Measurements from ENCODE around the gene ARSG. TPM values are rescaled to one million over a fixed set of nuclear protein-coding genes. Genes with fewer than 3 reads are reported as not detected.

Gene ARSG
- total RNA-seq, 1 donor from 2014 or later: 7.4 TPM

DNA sequence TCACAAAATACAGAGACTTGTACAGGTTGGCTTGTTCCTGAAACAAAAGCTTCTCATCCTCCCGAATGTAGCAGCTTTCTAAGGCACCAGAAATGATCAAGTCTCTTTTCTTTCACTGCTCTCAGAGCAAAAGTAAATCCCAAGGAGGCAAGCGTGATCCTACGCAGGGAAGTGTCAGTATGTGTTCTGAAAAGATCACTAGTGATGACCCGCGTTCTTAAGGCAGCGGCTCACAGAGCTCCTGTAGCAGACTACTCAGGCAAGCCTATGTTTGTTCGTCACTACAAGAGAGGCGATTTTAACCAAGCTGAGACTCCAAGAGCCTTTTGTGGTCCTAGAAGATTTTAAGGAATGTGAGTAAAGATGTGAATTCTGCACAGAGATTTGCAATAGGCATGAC, 131.5 kb downstream of the ARSG start:
- no peak for DNase-seq (ENCODE audit: low spot score)
- H3K27ac Mint-ChIP-seq (ENCODE audit: unreplicated experiment): no peak overlapping the region
- H3K4me3 Mint-ChIP-seq (ENCODE audit: unreplicated experiment): no peak overlapping the region
- peaks cover 25% of the 10 kb centered on the region for H3K9me3 Mint-ChIP-seq (ENCODE audit: low read depth)
- H3K27me3 Mint-ChIP-seq (ENCODE audit: low read depth): no peaks in the 10 kb centered on the region
- TF ChIP-seq, protein P1, sequence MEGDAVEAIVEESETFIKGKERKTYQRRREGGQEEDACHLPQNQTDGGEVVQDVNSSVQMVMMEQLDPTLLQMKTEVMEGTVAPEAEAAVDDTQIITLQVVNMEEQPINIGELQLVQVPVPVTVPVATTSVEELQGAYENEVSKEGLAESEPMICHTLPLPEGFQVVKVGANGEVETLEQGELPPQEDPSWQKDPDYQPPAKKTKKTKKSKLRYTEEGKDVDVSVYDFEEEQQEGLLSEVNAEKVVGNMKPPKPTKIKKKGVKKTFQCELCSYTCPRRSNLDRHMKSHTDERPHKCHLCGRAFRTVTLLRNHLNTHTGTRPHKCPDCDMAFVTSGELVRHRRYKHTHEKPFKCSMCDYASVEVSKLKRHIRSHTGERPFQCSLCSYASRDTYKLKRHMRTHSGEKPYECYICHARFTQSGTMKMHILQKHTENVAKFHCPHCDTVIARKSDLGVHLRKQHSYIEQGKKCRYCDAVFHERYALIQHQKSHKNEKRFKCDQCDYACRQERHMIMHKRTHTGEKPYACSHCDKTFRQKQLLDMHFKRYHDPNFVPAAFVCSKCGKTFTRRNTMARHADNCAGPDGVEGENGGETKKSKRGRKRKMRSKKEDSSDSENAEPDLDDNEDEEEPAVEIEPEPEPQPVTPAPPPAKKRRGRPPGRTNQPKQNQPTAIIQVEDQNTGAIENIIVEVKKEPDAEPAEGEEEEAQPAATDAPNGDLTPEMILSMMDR (IDR thresholded peaks at IDR 0.05): no peak
- H3K4me1 Mint-ChIP-seq (ENCODE audit: low read depth): no peaks in the 10 kb centered on the region
- H3K36me3 Mint-ChIP-seq (ENCODE audit: low read depth): peaks cover 49% of the 10 kb centered on the region

- H3K27me3 Mint-ChIP-seq (ENCODE audit: low read depth): no peaks in the 10 kb centered on the region
- H3K27ac Mint-ChIP-seq (ENCODE audit: unreplicated experiment): no peak overlapping the region
- peaks cover 51% of the 10 kb centered on the region for H3K36me3 Mint-ChIP-seq (ENCODE audit: low read depth)
- H3K4me3 Mint-ChIP-seq (ENCODE audit: unreplicated experiment): no peak overlapping the region
- H3K9me3 Mint-ChIP-seq (ENCODE audit: low read depth): peaks cover 21% of the 10 kb centered on the region
- no peak for DNase-seq (ENCODE audit: low spot score)
- TF ChIP-seq, protein P1 (IDR thresholded peaks at IDR 0.05): no peak
- H3K4me1 Mint-ChIP-seq (ENCODE audit: low read depth): no peaks in the 10 kb centered on the region
Measured at GRCh38 chr17:68423251-68423650, 132.0 kb downstream of the ARSG start.

DNA sequence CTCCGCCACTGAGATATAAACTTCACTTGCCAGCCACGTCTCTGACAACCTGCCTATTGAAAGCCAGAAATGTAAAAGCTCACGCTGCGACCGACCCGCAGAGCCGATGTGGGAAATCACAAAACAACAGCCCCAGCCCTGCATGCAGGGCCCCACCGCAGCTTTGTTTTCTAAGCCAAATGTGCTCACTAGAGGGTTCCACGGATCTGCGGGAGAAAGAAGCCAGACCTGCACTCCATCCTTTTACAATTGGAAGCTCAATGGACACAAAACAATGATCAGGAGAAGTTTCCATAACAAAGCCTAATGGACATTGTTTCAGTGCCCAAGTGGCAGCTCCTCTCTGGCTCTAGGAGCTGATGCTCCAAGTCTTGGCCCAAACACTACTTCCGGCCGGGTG, 132.9 kb downstream of the ARSG start:
- Mint-ChIP-seq H3K27ac (ENCODE audit: unreplicated experiment) (no peak overlapping the region), H3K4me3 (ENCODE audit: unreplicated experiment) (no peak overlapping the region), H3K27me3 (ENCODE audit: low read depth) (no peaks in the 10 kb centered on the region), H3K4me1 (ENCODE audit: low read depth) (no peaks in the 10 kb centered on the region), H3K36me3 (ENCODE audit: low read depth) (peaks cover 54% of the 10 kb centered on the region), H3K9me3 (ENCODE audit: low read depth) (peaks cover 15% of the 10 kb centered on the region)
- TF ChIP-seq, protein P1 (IDR thresholded peaks at IDR 0.05): no peak
- no peak for DNase-seq (ENCODE audit: low spot score)

- TF ChIP-seq, protein P1 (IDR thresholded peaks at IDR 0.05): no peak
Measured at GRCh38 chr17:68424861-68425260, 133.6 kb downstream of the ARSG start.

GRCh38 chr17:68425979-68426378, 134.7 kb downstream of the ARSG start:
- TF ChIP-seq, protein P1 (IDR thresholded peaks at IDR 0.05): no peak
- Mint-ChIP-seq H3K36me3 (ENCODE audit: low read depth) (peaks cover 48% of the 10 kb centered on the region), H3K4me3 (ENCODE audit: unreplicated experiment) (no peak overlapping the region), H3K4me1 (ENCODE audit: low read depth) (no peaks in the 10 kb centered on the region), H3K27ac (ENCODE audit: unreplicated experiment) (no peak overlapping the region), H3K27me3 (ENCODE audit: low read depth) (no peaks in the 10 kb centered on the region), H3K9me3 (ENCODE audit: low read depth) (peaks cover 2% of the 10 kb centered on the region)
- DNase-seq (ENCODE audit: low spot score): no peak

More at GRCh38 chr17:68424861-68425260, 133.6 kb downstream of the ARSG start:
- Mint-ChIP-seq H3K4me3 (ENCODE audit: unreplicated experiment) (no peak overlapping the region), H3K4me1 (ENCODE audit: low read depth) (no peaks in the 10 kb centered on the region), H3K27me3 (ENCODE audit: low read depth) (no peaks in the 10 kb centered on the region), H3K9me3 (ENCODE audit: low read depth) (peaks cover 11% of the 10 kb centered on the region), H3K27ac (ENCODE audit: unreplicated experiment) (no peak overlapping the region), H3K36me3 (ENCODE audit: low read depth) (peaks cover 52% of the 10 kb centered on the region)
- no peak for DNase-seq (ENCODE audit: low spot score)

All from chondrocyte (in vitro differentiated cells).